Activated CD8-positive, alpha-beta memory T cell treated with anti-CD3 and anti-CD28 coated beads, Interleukin-2, amount 50 U/mL, for 4 hours (primary cell): ENCODE data around the gene MXD4.
"Not testable (repeated sequence)": the region's sequence is repeated elsewhere in the genome, so short reads cannot be mapped to it uniquely, and the experiment has no call there.

Source experiments
- DNase-seq: peaks from one replicate; pipeline ENCODE4 v3.0.0-alpha.2; 2020

Gene MXD4

DNA sequence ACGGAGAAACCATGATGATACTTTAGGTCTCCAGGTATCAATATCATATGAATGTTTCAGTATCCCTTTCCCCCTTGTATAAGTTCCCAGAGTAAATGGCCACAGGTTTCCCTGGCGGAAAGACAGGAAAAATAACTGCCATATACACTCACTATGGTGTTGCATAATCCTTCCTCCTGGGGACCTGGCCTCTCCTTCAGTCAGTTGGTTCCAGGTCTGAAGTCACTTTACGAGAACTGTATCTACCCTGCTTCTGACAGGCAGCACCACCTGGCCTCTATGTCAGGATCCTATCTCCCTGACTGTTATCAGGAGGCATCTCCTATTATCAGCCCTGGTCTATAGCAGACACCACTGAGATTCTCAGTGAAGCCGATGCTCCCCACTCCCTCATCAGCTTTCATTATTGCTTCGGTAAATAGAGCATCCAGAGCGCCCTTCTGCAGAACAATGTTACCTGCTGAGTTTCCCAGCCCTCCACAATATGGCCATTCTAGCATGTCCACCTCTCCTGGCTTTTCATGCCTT, 42.6 kb downstream of the MXD4 start:
- no peak for DNase-seq

DNA sequence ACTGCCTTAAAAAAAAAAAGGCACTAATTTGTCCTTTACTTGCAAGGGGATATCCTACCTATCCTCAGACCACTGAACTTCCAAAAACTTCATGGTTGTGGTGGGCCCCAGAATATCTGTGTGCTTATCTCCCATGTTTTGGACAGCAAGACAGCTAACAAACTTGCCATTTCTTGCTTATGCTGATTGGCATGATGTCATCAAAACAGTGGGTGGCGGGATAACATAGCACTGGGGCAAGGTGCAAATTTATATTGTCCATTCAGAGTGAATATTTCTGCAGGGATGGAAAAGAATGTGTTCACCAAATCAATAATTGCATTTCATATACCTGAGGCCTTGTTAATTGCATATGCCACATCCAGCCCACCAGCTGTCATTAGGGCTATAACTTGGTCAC, 43.5 kb downstream of the MXD4 start:
- DNase-seq = no peak

DNA sequence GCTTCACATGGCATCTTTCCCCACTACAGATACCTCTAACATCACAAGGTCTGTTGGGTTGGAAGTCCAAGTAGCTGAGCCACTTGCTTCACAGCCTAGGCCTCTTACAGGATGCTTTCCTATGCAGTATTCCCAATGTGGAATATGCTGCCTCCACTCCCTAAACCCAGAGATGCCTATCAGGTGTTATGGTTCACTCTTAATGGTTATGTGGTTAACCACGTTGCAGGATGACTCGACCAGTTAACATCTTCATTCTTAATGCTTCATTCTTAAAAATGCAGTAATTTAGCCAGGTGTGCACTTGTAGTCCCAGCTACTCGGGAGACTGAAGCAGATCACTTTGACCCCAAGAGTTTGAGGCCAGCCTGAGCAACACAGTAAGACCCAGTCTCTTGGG, 44.2 kb downstream of the MXD4 start:
- DNase-seq = no peak

DNA sequence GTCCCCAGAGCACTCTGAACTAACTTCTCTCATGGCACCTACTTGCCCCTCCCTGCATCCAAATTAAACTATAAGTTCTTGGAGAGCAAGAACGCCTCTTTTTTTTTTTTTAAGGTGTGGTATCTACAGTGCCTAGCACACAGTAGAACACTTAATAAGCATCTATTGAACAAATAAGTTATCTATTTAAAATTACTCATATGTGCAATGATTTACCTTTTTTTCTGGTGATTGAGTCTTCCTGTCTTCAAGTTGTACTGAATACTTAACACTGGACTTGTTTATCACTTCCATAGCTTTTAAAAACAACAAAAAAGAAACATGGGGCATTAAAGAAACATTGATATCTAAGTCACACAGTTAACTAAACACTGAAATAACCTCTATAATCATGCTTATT, 49.1 kb downstream of the MXD4 start:
- DNase-seq = no peak

DNA sequence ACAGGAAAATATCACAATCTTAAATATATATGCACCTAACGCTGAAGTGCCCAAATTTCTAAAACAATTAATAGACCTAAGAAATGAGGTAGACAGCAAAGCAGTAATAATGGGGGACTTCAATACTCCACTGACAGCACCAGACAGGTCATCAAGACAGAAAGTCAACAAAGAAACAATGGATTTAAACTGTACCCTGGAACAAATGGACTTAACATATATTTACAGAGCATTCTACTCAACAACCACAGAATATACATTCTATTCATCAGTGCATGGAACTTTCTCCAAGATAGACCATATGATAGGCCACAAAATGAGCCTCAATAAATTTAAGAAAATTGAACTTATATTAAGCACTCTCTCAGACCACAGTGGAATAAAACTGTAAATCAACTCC, 59.1 kb downstream of the MXD4 start:
- DNase-seq = not testable (repeated sequence)
